Activated CD8-positive, alpha-beta memory T cell treated with anti-CD3 and anti-CD28 coated beads, Interleukin-2, amount 10 ng/mL, durations not matched to agents 7 days and 5 days (primary cell): ENCODE measurements around the gene SLC15A4. TPM values are rescaled to one million over a fixed set of nuclear protein-coding genes. Genes with fewer than 3 reads are reported as not detected.
"Not testable (repeated sequence)": the region's sequence is repeated elsewhere in the genome, so short reads cannot be mapped to it uniquely, and the experiment has no call there.

ENCODE experiments used
- ATAC-seq: fragments of 150-1000 bp; cut with Tn5 transposase; one replicate; pipeline ENCODE4 v1.10.0; 2021; ENCODE audit warnings: moderate library complexity
- CTCF ChIA-PET: fragments of 350-600 bp; sonication (Branson Sonifier 250); formaldehyde crosslinking; loops from one replicate; lab custom pipeline; 2021; ENCODE audit warnings: antibody characterized with exemption; lab: Charles Lee
- DNase-seq: peaks from one replicate; pipeline ENCODE4 v3.0.0-alpha.2; 2020
- H3K27ac Mint-ChIP-seq: one replicate; pipeline ENCODE4 v1.8.0; 2021; ENCODE audit warnings: mild to moderate bottlenecking, mixed read lengths
- H3K27me3 Mint-ChIP-seq: one replicate; pipeline ENCODE4 v1.8.0; 2021; ENCODE audit warnings: mixed read lengths
- H3K36me3 Mint-ChIP-seq: one replicate; pipeline ENCODE4 v1.8.0; 2021; ENCODE audit warnings: mild to moderate bottlenecking, mixed read lengths
- H3K4me1 Mint-ChIP-seq: one replicate; pipeline ENCODE4 v1.8.0; 2021; ENCODE audit warnings: mixed read lengths
- H3K4me3 Mint-ChIP-seq: one replicate; pipeline ENCODE4 v1.8.0; 2021; ENCODE audit warnings: mild to moderate bottlenecking, moderate library complexity, mixed read lengths
- H3K9me3 Mint-ChIP-seq: one replicate; pipeline ENCODE4 v1.8.0; 2022; ENCODE audit warnings: low read depth, mixed read lengths
- total RNA-seq, 2 experiments: library from RNA; stranded (reverse); gene quantifications; one replicate each; pipeline ENCODE4 v1.2.3, GENCODE V29; 2021

The SLC15A4 gene
- total RNA-seq, 2 experiments from 2014 or later: 23.0 to 26.0 TPM

DNA sequence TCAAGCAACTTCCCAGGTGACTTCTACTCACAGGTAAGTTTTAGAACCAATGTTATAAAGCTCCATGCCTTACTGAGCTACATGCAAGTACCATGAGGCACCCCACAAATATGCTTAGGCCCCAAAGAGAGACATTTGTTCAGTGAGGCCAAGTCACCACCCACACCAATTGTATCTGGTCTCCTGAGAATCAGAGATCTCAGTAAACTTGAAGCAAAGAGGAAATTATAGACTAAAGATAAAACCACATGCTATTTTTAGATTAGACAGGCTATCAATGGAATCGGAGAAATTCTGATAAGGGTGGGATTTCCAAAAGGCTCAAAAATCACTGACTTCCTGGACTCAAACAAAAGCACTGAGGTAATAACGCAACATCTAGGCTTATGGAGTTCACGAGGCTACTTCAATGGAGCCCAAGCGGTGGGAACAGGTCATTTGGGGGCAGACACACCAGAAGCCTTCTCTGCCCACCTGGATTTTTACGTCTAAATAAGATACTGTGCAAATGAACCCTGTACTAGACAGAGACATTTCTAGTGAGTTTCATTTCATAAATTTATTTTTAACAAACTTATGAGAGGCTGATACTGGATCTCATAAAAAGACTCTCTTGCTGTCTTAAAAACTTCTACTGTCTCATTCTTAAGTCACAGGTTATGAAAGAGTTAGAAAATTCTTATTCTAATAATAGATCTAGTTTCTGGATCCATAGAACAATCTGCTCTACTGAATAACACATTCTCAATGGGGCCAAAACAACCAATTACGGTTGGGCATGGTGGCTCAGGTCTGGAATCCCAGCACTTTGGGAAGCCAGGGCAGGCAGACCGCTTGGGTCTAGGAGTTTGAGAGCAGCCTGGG is 7.7 kb downstream of the SLC15A4 start:
- CTCF ChIA-PET: no interaction called here
- peaks cover 38% of the 10 kb centered on the region for H3K36me3 Mint-ChIP-seq
- H3K27ac Mint-ChIP-seq: no peak overlapping the region
- no peaks in the 10 kb centered on the region for H3K27me3 Mint-ChIP-seq
- no peak overlapping the region for H3K4me3 Mint-ChIP-seq
- peaks cover 64% of the 10 kb centered on the region for H3K4me1 Mint-ChIP-seq
- no peaks in the 10 kb centered on the region for H3K9me3 Mint-ChIP-seq
- ATAC-seq (no peak), DNase-seq (no peak)

DNA sequence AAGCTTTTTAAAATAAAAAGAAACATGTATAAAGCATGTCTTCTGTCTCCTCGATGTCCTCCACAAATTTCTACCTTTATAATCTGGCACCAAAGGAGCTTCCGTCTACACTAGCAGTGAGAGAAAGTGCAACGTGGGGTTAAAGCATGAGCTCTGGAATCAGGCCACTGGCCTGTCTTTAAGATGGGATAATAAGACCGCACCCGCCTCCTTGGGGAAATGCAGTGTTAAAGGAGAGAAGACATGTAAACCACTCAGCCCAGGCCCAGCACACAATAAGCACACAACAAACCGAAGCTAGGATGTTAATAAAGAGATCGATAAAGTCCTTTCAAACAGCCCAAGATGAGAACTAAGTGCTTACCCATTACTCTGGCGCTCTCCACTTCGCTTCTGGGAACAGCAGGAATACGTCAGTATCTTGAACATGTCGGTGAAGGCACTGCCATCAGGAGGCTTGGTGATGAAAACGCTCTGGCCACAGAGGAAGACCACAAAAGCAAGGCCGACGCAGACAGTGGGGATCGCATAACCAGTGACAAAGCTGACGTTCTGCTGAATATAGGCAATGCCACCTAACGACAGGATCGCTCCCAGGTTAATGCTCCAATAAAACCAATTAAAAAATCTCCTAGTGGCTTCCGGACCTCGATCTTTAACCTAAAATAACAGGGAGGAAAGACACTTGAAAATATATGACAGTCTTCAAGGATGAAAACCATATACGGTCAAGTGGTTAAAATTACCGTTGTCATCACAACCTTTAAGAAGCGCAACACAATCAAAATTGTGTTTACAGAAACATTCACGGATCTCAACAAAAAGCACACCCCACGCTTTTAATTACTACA is 9.1 kb downstream of the SLC15A4 start:
- Mint-ChIP-seq H3K27me3 (no peaks in the 10 kb centered on the region), H3K4me1 (peaks cover 66% of the 10 kb centered on the region), H3K36me3 (peaks cover 34% of the 10 kb centered on the region), H3K27ac (no peak overlapping the region), H3K9me3 (no peaks in the 10 kb centered on the region), H3K4me3 (no peak overlapping the region)
- CTCF ChIA-PET: no interaction called here
- no peak for DNase-seq
- no peak for ATAC-seq

DNA sequence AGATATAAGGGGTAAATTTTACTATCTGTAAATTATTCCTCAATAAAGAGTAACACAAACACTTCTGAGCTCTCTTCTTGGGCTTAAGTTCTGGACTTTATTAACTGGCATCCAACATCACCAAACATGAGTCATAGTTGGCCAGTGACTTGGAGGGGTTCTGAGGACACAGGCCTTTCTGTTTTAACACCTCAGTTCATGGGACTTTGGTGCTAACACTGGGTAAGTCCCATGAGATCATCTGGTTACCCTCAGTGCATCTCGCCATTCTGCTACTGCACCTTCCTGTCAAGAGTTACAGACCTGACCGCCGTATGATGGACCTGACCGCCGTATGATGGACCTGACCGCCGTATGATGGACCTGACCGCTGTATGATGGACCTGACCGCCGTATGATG is 9.9 kb downstream of the SLC15A4 start:
- Mint-ChIP-seq H3K36me3 (peaks cover 35% of the 10 kb centered on the region), H3K9me3 (no peaks in the 10 kb centered on the region), H3K4me3 (no peak overlapping the region), H3K27me3 (no peaks in the 10 kb centered on the region), H3K27ac (peak overlapping the region; percentile 5), H3K4me1 (peaks cover 64% of the 10 kb centered on the region)
- ATAC-seq (no peak), DNase-seq (no peak)
- CTCF ChIA-PET: no interaction called here

DNA sequence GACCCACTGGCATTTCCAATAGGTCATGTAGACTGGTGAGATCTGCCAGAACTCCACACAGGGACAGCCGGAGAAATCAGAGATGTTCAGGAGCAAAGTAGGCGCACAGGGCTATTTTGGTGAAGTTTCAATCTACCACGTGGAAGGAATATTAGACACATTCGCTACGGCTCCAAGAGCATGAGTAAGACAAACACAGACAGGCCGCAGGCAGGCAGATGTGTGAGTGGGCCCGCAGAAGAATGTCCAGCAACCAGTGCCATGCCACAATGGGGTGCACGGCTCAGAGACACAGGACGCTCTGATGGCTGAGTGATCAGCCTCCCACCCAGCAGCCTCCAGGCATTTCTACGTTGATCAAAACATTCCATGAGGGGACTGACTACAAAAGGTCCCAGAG is 10.4 kb downstream of the SLC15A4 start:
- H3K36me3 Mint-ChIP-seq: peaks cover 38% of the 10 kb centered on the region
- H3K9me3 Mint-ChIP-seq: no peaks in the 10 kb centered on the region
- peak overlapping the region; percentile 5 for H3K27ac Mint-ChIP-seq
- no peaks in the 10 kb centered on the region for H3K27me3 Mint-ChIP-seq
- CTCF ChIA-PET: no interaction called here
- ATAC-seq (no peak), DNase-seq (no peak)
- no peak overlapping the region for H3K4me3 Mint-ChIP-seq
- peaks cover 61% of the 10 kb centered on the region for H3K4me1 Mint-ChIP-seq

DNA sequence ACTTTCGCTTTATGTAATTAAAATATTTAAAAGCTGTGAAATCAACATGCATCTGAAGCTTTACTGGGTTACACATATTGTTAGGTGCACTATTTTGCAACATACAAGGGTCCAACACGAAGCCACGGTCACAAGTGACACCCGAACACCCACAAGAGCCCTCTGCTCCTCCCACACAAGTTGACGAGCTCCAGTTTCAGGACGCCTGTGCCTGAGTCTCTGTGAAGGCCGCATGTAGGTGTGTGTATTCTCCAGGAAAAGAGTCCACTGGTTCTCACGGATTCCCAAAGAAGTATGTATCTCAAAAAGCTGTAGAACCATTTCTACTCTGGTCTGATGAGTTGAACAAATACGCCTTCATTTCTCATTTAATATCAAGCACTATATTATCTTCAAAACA is 12.0 kb downstream of the SLC15A4 start:
- peaks cover 42% of the 10 kb centered on the region for H3K36me3 Mint-ChIP-seq
- DNase-seq (no peak), ATAC-seq (no peak)
- CTCF ChIA-PET: no interaction called here
- peak overlapping the region; percentile 53 for H3K4me3 Mint-ChIP-seq
- H3K27me3 Mint-ChIP-seq: no peaks in the 10 kb centered on the region
- H3K27ac Mint-ChIP-seq: peak overlapping the region; percentile 86
- no peaks in the 10 kb centered on the region for H3K9me3 Mint-ChIP-seq
- peaks cover 47% of the 10 kb centered on the region for H3K4me1 Mint-ChIP-seq

DNA sequence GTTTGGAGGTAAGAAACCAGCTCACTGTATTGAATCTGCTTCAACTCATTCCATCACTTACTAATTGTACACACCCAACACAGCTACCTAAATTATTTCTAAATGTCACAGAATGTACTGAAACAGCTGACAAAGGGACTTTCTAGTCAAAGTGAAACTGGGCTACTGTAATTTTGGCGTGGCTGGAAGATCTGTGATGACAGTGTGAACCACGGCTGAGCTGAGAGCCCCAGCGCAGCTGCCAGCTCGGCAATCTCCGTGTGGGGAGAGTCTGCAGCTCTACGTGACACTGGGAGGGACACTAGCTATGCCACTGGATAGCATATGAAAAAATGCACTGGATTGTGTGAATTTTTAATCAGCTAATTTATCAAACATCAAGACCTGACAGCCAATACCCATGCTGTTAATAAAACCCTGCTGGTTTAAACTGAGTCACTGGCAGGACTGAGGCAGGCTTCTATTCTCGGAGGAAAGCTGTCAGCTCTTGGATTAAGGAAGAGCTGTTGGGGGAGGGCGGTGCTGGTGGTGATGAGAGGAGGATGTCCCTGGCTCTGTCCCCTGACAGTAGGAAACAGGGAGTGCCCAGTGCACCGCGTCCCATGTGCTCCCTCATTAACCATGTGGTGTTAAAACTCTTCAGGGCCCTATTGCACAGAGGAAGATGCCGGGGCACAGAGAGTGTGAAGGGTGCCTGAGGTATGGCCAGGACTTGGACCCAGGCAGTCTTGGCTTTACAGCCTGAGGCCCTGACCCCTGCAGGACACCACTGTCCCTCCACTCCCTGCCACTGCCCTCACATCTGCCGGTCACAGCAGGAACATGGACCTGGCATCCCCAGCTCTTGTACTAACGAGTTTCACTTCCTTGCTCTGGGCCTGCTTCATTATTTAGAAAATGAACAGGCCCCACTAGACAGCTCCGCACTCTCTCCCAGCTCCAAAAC is 13.3 kb downstream of the SLC15A4 start:
- DNase-seq: peak; percentile 78
- peaks cover 39% of the 10 kb centered on the region for H3K4me1 Mint-ChIP-seq
- no peaks in the 10 kb centered on the region for H3K9me3 Mint-ChIP-seq
- CTCF ChIA-PET: interaction anchor here (1.0 to 1.6 kb wide), 2 partner anchors 12 to 14 kb away, joined by 4 to 7 read pairs; partner anchors contain the start of gene SLC15A4
- H3K36me3 Mint-ChIP-seq: peaks cover 44% of the 10 kb centered on the region
- peak overlapping the region; percentile 41 for H3K4me3 Mint-ChIP-seq
- H3K27me3 Mint-ChIP-seq: no peaks in the 10 kb centered on the region
- peak overlapping the region; percentile 86 for H3K27ac Mint-ChIP-seq
- ATAC-seq: peak; percentile 92

DNA sequence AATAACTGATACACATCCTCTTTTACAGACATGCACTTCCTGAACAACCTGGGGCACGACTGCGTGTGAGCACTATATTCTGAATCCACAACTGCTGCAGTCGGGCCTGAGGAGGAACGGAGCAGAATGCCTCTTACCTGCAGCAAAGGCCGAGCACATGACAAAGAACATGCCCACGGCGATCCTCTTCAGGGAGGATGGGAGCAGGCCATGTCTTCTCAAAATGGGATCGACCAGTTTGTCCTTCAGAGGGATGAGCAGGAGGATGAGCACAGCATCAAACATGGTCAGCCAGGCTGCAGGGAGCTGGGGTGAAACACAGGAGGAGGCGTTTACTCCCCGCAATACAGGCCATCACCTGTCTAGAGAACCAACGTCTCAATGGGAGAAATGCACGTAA is 15.1 kb downstream of the SLC15A4 start:
- Mint-ChIP-seq H3K9me3 (peaks cover 2% of the 10 kb centered on the region), H3K27ac (no peak overlapping the region), H3K36me3 (peaks cover 45% of the 10 kb centered on the region), H3K4me1 (peaks cover 31% of the 10 kb centered on the region), H3K4me3 (no peak overlapping the region), H3K27me3 (no peaks in the 10 kb centered on the region)
- DNase-seq (no peak), ATAC-seq (no peak)
- CTCF ChIA-PET: interaction anchor here (1.6 kb wide), 1 partner anchor 11 kb away, joined by 7 read pairs; no protein-coding TSS in a partner anchor

DNA sequence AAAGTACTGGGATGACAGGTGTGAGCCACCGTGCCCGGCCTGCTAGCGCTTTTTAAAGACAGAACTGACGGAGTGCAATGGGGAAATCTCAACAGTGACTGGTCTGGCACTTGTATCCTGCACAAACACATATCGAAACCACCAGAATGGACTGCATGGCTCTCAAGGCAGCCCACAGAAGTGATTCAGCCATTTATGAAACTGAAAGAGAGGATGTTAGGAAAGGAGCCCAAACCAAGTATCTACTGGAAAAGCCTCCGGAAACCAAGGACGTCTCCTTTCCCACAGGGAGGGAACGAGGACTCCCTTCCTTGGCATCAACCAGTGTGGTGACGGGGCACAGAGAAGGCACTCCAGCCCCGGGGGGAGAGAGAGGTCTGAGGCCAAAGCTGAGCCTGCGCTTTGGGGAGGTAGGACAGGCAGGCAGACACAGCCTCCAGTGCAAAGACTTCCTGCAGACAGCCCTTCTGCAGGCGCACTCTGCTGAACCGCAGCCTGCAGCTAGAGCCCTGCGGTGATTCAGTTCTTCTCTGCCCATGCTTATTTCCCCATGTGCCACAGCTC is 16.5 kb downstream of the SLC15A4 start:
- DNase-seq (no peak), ATAC-seq (no peak)
- no peak overlapping the region for H3K27ac Mint-ChIP-seq
- no peaks in the 10 kb centered on the region for H3K27me3 Mint-ChIP-seq
- no peak overlapping the region for H3K4me3 Mint-ChIP-seq
- CTCF ChIA-PET: no interaction called here
- peaks cover 2% of the 10 kb centered on the region for H3K9me3 Mint-ChIP-seq
- H3K4me1 Mint-ChIP-seq: peaks cover 23% of the 10 kb centered on the region
- peaks cover 49% of the 10 kb centered on the region for H3K36me3 Mint-ChIP-seq

DNA sequence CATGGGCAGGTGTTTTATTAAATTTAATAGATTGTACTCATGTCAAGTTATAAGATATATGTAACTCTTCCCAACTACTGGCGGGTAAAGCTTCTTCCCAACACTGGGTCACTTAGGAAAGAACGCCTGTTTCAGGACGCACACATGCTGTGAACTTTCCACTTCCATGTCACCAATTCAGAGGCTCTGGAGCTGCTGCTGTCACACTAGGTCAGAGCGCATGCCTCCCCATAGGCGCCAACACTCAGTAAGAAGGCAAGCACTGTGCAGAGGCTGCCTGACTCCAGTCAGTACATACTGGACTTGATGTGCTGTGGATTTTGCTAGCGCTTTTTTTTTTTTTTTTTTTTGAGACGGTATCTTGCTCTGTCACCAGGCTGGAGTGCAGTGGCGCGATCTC is 17.2 kb downstream of the SLC15A4 start:
- no peaks in the 10 kb centered on the region for H3K27me3 Mint-ChIP-seq
- ATAC-seq (no peak), DNase-seq (no peak)
- H3K4me3 Mint-ChIP-seq: no peak overlapping the region
- CTCF ChIA-PET: no interaction called here
- H3K36me3 Mint-ChIP-seq: peaks cover 47% of the 10 kb centered on the region
- H3K9me3 Mint-ChIP-seq: peaks cover 2% of the 10 kb centered on the region
- H3K27ac Mint-ChIP-seq: no peak overlapping the region
- H3K4me1 Mint-ChIP-seq: peaks cover 21% of the 10 kb centered on the region

DNA sequence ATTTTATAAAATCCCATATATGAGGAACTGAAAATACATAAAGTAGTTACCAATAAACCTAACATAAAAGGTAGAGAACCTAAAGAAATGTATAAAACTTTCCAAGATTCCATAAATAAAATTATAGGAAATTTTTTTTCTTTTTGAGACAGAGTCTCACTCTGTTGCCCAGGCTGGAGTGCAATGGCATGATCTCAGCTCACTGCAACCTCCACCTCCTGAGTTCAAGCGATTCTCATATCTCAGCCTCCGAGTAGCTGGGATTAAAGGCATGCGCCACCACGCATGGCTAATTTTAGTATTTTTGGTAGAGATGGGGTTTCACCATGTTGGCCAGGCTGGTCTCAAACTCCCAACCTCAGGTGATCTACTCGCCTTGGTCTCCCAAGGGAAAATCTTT is 18.4 kb downstream of the SLC15A4 start:
- DNase-seq, H3K27ac Mint-ChIP-seq, H3K9me3 Mint-ChIP-seq, H3K4me3 Mint-ChIP-seq, H3K27me3 Mint-ChIP-seq, ATAC-seq: not testable (repeated sequence)
- peaks cover 54% of the 10 kb centered on the region for H3K36me3 Mint-ChIP-seq
- H3K4me1 Mint-ChIP-seq: peaks cover 13% of the 10 kb centered on the region
- CTCF ChIA-PET: interaction anchor here (1.0 to 1.2 kb wide), 2 partner anchors 9 to 16 kb away, joined by 3 read pairs; no protein-coding TSS in a partner anchor

DNA sequence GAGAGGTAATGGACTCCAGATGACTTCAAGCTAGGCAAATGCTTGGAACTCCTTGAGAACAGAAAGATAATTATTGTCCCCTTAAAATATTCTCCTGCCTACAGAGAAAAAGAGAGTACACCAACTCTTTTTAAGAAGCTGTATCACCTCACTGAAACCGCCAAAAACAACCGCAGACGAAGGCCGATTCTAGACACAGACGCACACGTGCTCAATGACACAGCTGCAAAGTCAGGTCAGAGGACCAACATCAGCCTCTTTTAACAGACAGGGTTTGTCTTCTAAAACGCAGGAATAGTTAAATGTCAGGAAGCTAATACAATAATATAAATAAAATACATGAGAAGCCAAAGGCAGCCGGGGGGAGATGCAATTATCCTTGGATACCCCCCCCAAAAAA is 19.0 kb downstream of the SLC15A4 start:
- ATAC-seq: no peak
- Mint-ChIP-seq H3K27me3 (no peaks in the 10 kb centered on the region), H3K4me3 (no peak overlapping the region), H3K4me1 (peaks cover 7% of the 10 kb centered on the region), H3K27ac (no peak overlapping the region), H3K9me3 (peaks cover 2% of the 10 kb centered on the region), H3K36me3 (peaks cover 59% of the 10 kb centered on the region)
- no peak for DNase-seq
- CTCF ChIA-PET: interaction anchor here (1.0 to 1.2 kb wide), 2 partner anchors 8 to 16 kb away, joined by 3 read pairs; no protein-coding TSS in a partner anchor

DNA sequence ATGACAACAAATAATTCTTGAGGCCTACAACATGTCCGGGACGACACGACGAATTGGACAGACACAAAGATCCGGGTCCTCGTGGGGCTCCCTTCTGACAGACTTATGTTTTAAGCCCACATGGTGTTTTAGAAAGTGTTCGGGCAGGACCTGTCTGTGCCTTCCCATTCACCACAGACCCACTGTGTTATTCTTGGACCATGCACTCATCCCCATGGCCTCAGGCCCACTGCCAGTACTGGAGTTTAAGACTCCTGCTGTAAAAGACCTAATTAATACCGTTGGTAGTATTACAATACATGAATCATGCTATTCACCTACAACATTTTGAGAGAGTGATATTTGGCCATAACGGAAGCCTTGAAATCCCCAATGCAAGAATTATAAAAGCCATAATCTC is 20.0 kb downstream of the SLC15A4 start:
- no peaks in the 10 kb centered on the region for H3K27me3 Mint-ChIP-seq
- H3K9me3 Mint-ChIP-seq: peaks cover 2% of the 10 kb centered on the region
- H3K4me1 Mint-ChIP-seq: peaks cover 2% of the 10 kb centered on the region
- H3K4me3 Mint-ChIP-seq: no peak overlapping the region
- DNase-seq (no peak), ATAC-seq (no peak)
- H3K36me3 Mint-ChIP-seq: peaks cover 58% of the 10 kb centered on the region
- CTCF ChIA-PET: no interaction called here
- no peak overlapping the region for H3K27ac Mint-ChIP-seq
